Muscle of leg (tissue), 11 donors: Measurements from ENCODE around the gene AMER3. TPM values are rescaled to one million over a fixed set of nuclear protein-coding genes. Genes with fewer than 3 reads are reported as not detected.

ENCODE experiments used
- DNase-seq: peaks from one replicate; pipeline ENCODE4 v3.0.0; 2013
- H3K27ac ChIP-seq: one replicate; pipeline ENCODE4 v1.5.1; 2013; ENCODE audit warnings: mild to moderate bottlenecking, low read length, control low read depth
- H3K27me3 ChIP-seq: one replicate; pipeline ENCODE4 v1.6.1; 2013; ENCODE audit warnings: low read length; ENCODE audit not compliant: control insufficient read depth, insufficient read depth
- H3K36me3 ChIP-seq: one replicate; pipeline ENCODE4 v1.6.1; 2013; ENCODE audit warnings: low read length; ENCODE audit not compliant: control insufficient read depth, insufficient read depth
- H3K4me1 ChIP-seq: one replicate; pipeline ENCODE4 v1.6.1; 2013; ENCODE audit warnings: low read length; ENCODE audit not compliant: control insufficient read depth, insufficient read depth
- H3K4me3 ChIP-seq: one replicate; pipeline ENCODE4 v1.5.1; 2013; ENCODE audit warnings: low read length, control low read depth
- H3K9me3 ChIP-seq: replicated peaks from 2 replicates; pipeline ENCODE4 v1.6.1; 2013; ENCODE audit warnings: low read depth, low read length; ENCODE audit not compliant: control insufficient read depth
- WGBS: methylation state at CpG from one replicate; pipeline ENCODE4 v1.1.5; 2013; ENCODE audit warnings: missing lambda C conversion rate; ENCODE audit not compliant: insufficient coverage; 5-methylcytosine and 5-hydroxymethylcytosine counted together
- polyA plus RNA-seq, 8 donors: library from polyadenylated mRNA; unstranded; fragments of 120-200 nt; gene quantifications; one replicate each; pipeline versions ENCODE4 v1.2.1 to v1.2.3, GENCODE V29; 2013; ENCODE audit warnings: inconsistent platforms in 1 of 8, low replicate concordance in 1 of 8; ENCODE audit not compliant: insufficient read length in 8 of 8, insufficient read depth in 1 of 8
- total RNA-seq: library from RNA; stranded (reverse); fragments of 120-200 nt; gene quantifications from one replicate; pipeline ENCODE4 v1.2.4, GENCODE V29; 2013

Gene AMER3
- total and polyA plus RNA-seq, 9 donors = 0.04 to 0.09 TPM; not detected in 7

DNA sequence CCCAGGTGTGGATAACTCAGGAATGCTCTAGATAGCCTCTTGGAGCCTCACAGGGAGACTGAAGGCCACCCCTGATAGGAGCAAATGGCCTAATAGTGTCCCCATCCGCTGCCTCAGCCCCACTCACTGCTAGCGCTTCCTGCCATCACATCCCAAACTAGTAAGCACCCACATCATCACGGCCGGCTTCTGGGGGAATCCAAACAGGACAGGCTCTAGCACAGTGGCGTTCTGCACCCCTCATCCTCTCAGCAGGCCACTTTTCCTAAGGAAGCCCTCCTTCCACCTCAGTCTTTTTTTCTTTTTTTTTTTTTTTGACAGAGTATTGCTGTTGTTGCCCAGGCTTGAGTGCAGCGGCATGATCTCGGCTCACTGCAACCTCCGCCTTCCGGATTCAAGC is 6.3 kb upstream of the AMER3 start:
- no peak overlapping the region for H3K4me3 ChIP-seq
- peaks cover 4% of the 10 kb centered on the region for H3K27me3 ChIP-seq
- H3K36me3 ChIP-seq = no peaks in the 10 kb centered on the region
- no peaks in the 10 kb centered on the region for H3K9me3 ChIP-seq
- no peak for DNase-seq
- WGBS = 69% methylated on average over 6 of the region's 9 CpGs
- no peaks in the 10 kb centered on the region for H3K4me1 ChIP-seq
- H3K27ac ChIP-seq = no peak overlapping the region

DNA sequence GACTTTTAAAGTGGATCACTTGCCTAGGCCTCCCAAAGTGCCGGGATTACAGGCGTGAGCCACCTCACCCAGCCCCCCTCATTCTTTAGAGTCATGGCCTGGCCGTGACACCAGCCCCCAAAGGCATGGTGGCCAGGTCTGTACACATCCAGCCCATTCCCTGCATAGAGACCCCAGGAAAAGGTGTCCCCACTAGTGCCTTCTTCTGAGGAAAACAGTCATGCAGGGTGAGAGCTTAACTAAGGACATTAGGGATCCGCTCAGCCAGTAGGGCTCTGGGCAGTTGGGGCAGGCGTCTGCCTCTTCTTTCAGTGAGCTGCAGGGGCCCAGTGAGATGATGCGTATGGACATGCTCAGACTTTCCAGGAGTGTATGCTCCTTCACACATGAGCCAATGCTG is 5.7 kb upstream of the AMER3 start:
- 81% methylated on average over 4 of the region's 6 CpGs for WGBS
- peaks cover 3% of the 10 kb centered on the region for H3K27me3 ChIP-seq

DNA sequence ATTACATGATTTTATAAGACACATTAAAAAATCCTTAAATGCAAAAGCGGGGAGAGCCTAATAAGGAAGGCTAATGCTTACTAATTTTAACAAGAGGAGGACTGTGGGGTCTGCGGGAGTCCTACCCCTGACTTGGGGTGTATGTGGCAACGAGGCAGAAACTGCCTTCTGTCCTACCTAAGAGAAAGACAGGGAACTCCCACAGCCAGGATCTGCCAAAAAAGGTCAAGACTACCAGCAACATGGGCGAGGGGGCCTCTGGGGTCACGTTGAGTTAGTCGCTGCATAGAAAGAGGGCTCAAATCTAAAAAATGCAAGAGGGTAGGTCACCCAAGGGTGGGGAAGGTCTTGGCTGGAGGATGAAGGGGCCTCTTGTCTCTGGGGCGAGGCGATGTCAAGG is 529 bp upstream of the AMER3 start:
- no peak for DNase-seq
- no peaks in the 10 kb centered on the region for H3K9me3 ChIP-seq
- 33% methylated on average over 7 of the region's 8 CpGs for WGBS
- no peaks in the 10 kb centered on the region for H3K36me3 ChIP-seq
- H3K4me3 ChIP-seq = no peak overlapping the region
- H3K4me1 ChIP-seq = peaks cover 4% of the 10 kb centered on the region
- no peak overlapping the region for H3K27ac ChIP-seq
- peaks cover 27% of the 10 kb centered on the region for H3K27me3 ChIP-seq

More for the DNA sequence above, 5.7 kb upstream of the AMER3 start:
- Histone ChIP-seq H3K4me1 (no peaks in the 10 kb centered on the region), H3K4me3 (no peak overlapping the region), H3K9me3 (no peaks in the 10 kb centered on the region), H3K27ac (no peak overlapping the region), H3K36me3 (no peaks in the 10 kb centered on the region)
- DNase-seq = no peak

DNA sequence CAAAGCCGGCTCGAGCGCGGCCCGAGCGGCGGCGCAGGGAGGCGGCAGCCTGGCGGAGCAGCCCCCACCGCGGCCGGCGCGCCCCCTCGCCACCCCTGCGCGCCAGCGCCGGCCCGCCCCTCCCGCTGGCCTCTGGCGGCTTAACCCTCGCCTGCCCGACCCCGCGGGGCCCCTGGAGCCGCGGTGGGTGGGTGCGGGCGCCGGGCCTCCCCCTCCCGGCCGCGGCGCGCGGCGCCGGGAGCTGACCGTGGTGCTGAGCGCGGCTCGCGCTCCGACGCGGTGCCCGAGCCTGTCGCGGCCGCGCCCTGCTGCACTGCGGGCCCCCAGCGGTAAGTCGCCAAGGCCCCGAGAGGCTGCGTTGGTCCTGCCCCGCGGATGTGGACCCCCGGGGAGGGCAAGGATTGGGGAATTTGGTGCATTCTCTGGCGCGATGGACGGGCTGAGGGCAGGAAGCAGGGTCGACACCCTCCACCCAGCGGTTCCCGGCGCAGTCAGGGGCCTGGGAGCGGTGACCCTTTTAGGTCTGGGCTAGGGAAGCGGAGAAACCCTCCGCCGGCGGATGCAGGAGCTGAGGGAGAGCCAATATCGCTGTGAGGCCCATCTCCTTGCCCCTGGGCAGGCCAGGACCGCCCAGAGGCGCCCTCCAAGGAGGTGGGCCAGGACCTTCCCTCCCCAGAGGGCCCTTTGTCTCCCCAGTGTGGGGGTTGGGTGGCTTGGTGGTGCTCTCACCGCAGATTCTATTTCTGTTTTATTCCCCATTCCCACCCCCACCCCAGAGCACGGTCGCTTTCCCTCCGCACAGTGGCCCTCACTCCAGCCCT is 923 bp downstream of the AMER3 start:
- Histone ChIP-seq H3K9me3 (no peaks in the 10 kb centered on the region), H3K27me3 (peaks cover 27% of the 10 kb centered on the region), H3K4me1 (peaks cover 4% of the 10 kb centered on the region), H3K4me3 (peak overlapping the region; percentile 10), H3K27ac (no peak overlapping the region), H3K36me3 (no peaks in the 10 kb centered on the region)
- under 1% methylated on average over 77 of the region's 80 CpGs for WGBS
- peak; percentile 54 for DNase-seq

DNA sequence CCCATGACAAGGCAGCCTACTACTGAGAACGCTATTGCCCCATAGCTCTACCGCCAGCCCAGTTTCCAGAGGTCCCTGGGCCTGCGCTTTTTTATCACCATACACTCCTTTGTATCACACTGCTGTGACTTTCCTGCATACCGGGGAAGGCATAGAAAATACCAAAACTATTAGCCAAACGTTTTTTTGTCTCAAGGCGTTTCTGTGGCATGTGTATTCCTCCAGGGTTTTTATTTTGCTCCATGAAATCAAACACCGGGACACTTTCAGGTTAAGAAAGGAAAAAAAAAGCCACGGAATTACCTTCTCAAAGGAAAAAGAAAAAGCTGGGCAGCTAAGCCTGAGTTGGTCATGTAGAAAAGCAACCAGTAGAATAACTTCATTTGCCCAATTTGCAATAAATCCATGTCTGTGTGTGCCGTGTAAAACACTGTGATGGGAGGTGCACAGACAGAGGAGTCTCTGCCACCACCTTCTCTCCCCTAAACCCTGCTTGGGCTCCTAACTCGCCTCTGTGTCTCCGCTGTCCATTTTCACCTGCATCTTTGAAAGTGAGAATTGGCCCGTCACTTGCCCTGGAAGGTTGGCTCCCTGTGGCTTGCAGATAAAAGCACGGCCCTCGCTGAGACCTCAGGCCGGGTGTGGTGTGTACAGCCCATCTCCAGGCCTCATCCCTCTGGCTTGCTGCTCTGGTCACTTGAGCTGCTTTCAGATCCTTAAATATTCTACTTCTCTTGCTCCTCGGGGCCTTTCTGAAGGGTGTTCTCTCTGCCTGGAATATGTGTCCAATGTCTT is 1.7 kb downstream of the AMER3 start:
- Histone ChIP-seq H3K27me3 (peaks cover 27% of the 10 kb centered on the region), H3K27ac (no peak overlapping the region), H3K4me1 (peaks cover 4% of the 10 kb centered on the region), H3K9me3 (no peaks in the 10 kb centered on the region), H3K4me3 (no peak overlapping the region), H3K36me3 (no peaks in the 10 kb centered on the region)
- WGBS = 29% methylated on average over 8 of the region's 16 CpGs
- DNase-seq = no peak

DNA sequence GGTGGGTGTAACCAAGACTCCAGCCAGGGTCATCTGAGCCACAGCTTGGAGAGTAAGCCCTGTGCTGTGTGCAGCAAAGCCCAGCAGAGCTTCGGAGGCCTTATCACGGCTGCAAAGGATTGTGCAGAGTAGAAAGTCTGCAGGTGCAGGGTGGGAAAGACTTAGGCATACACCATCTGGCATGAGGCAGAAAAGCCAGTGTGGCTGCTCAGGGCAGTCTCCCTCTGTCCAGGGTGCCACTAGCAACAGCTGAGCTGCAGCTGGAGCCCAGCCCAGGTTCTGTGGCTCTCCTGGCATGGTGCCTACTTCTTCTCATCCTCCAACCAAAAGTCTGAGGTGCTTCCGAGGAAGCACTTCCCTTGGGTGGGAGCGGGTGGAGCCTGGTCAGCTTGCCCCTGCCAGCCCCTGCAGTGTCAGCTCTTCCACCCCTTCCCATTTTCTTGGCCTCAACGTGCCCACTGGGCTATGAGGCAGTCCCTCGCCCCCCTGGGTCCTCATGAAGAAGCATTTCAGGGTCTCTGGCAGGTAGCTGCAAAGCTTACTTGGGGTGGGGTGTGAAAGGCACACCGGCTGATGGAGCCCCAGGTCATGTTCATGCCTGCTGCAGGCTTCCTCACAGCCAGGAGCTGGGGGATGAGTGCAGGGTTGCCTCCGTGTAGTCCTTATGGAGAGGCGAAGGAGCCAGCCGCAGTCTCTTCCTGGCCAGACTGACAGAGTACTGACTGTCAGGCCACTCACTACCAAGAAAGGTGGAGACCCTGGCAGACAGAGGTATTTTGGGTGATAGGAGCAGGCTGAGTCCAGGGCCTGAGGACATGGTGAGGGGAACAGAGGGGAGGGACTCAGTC is 4.8 kb downstream of the AMER3 start:
- H3K27me3 ChIP-seq = peaks cover 21% of the 10 kb centered on the region
- H3K36me3 ChIP-seq = no peaks in the 10 kb centered on the region
- no peak overlapping the region for H3K27ac ChIP-seq
- DNase-seq = no peak
- H3K4me1 ChIP-seq = peaks cover 4% of the 10 kb centered on the region
- no peak overlapping the region for H3K4me3 ChIP-seq
- 59% methylated on average over 8 of the region's 10 CpGs for WGBS
- no peaks in the 10 kb centered on the region for H3K9me3 ChIP-seq

DNA sequence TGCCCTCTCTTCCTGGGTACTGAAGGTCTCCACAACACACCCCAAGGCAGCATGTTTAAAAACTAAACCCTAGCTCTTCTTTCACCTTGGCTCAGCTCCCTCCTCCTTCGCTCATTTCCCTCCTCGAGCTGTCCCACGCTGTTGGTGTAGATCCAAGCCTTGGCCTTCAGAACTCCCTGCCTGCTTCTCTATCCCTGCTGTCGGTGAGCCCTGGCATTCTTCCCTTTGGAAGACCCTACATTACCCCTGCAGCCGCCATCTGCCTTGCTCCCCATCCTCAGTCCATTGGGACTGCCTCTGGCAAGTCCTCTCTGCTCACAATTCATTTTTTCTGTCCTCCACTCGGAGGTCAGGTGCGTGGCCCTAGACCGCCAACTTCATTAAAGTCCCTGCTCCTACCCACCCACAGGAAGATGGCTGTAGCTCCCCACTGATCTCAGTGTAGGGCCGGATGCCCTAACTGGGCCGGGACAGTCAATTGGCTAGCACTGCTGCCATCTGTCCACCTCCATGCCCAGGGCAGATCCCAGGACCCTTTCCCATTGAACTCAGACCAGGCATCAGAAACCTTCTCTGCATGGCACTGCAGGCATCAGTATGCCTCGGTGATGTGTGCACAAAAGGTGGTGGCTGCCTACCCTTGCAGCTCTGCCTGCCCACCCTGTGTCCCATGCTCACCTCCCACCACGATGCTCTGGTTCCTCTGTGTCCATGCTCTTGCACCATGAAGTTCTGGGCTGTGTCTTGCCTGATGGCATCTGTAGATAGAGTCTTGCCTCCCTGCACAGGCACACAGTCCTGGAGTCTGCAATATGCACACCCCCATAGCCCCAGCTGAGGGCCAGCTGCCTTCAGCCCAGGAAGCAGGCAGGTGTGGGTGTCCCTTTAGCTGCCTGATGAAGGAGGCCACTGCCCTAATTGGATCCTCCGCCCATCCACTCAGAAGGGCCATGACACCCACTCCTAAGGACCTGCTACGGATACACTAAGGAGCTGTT is 5.7 kb downstream of the AMER3 start:
- WGBS = 65% methylated on average over 12 of the region's 14 CpGs
- H3K27me3 ChIP-seq = peaks cover 14% of the 10 kb centered on the region

DNA sequence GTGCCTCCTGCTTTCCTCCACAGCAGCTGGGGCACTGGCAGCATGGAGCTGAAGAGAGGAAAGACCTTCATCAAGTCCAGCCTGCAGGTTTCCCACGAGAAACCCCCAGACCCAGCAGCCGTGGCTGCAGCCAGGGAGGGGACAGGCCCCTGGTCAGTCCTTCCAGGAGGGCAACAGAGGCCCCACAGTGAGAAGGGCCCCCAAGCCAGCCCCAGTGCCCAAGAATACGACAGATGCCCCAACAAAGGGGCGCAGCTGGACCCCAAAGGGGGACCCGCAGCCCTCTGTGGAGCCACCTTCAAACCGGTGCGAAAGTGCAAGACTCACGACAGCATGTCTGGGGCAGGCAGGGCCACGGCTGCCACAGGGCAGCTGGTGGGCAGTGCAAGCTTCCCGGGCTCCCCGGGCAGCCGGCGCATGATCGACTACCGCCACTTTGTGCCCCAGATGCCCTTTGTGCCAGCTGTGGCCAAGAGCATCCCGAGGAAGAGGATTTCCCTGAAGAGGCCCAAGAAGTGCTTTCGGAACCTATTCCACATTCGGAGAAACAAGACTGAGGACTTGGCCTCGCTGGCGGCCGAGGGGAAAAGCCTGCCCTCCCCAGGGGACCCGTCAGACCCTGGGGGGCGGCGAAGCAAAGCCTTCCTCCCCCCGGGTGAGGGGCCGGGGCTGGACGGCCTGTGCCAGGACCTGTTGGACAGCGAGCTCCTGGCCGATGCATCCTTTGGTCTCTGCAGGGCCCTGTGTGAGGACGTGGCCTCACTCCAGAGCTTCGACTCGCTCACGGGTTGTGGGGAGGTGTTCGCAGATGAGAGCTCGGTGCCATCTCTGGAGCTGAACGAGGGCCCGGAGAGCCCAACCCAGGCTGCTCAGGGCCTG is 6.9 kb downstream of the AMER3 start:
- Histone ChIP-seq H3K9me3 (no peaks in the 10 kb centered on the region), H3K4me3 (no peak overlapping the region), H3K27ac (no peak overlapping the region), H3K4me1 (no peaks in the 10 kb centered on the region), H3K27me3 (peaks cover 4% of the 10 kb centered on the region), H3K36me3 (no peaks in the 10 kb centered on the region)
- DNase-seq = no peak
- 79% methylated on average over 34 of the region's 37 CpGs for WGBS

More for the DNA sequence above, 5.7 kb downstream of the AMER3 start:
- Histone ChIP-seq H3K4me1 (no peaks in the 10 kb centered on the region), H3K9me3 (no peaks in the 10 kb centered on the region), H3K27ac (no peak overlapping the region), H3K4me3 (no peak overlapping the region), H3K36me3 (no peaks in the 10 kb centered on the region)
- no peak for DNase-seq
